HG03280 (cell line): ENCODE results near the gene TET1.
"Not testable (repeated sequence)": the region's sequence is repeated elsewhere in the genome, so short reads cannot be mapped to it uniquely, and the experiment has no call there.

Experiments used
- ATAC-seq: cut with Tn5 transposase; IDR thresholded peaks from one replicate; pipeline ENCODE4 v1.9.1; 2021; ENCODE audit warnings: mild to moderate bottlenecking, moderate library complexity; ENCODE audit not compliant: unreplicated experiment

Gene TET1

DNA sequence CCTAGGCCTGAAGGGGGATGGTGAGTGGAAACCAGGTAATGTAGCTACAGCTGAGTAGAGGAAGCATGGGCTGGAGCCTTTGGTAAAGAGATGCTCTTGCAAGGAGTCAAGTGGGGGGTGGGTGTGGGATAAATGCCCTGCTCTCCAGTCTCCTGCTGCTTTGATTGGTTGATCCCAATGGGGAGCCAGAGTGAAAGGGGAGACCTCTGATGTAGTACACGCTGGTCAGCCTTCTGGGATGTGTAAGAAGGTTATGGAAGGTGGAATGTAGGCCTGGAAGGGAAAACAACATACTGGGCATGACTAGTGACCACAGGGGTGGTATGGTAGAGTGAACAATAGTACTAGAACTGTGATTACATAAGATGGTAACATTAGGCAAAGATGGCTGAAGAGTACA lies 44.3 kb downstream of the TET1 start:
- ATAC-seq: no peak

DNA sequence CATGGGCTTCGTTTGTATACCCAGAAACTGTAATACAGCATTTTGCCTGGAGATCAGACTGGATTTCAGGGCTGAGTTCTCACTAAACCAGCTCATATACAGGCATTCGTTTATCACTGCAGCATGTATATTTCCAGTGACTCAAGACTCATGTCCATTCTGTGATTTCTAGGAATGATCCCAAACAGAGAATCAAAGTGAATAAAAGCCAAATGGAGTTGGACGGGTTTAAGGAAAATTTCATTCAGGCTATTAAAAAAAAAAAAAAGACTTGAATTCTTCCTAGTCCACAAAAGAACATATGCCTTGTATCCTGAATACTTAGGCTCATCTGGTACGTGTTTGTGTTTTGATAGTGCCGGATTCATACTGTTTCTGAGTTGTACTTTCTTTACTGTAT lies 46.8 kb downstream of the TET1 start:
- ATAC-seq: no peak

DNA sequence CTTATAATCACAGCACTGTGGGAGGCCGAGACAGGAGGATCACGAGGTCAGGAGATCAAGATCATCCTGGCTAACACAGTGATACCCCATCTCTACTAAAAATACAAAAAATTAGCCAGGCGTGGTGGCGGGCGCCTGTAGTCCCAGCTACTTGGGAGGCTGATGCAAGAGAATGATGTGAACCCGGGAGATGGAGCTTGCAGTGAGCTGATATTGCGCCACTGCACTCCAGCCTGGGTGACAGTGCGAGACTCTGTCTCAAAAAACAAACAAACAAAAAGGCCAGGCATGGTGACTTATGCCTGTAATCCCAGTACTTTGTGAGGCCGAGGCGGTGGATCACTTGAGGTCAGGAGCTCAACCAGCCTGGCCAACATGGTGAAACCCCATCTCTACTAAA lies 49.9 kb downstream of the TET1 start:
- ATAC-seq: not testable (repeated sequence)

- ATAC-seq: no peak
Observed at GRCh38 chr10:68611227-68611626, 51.1 kb downstream of the TET1 start.

GRCh38 chr10:68613974-68614373 lies 53.8 kb downstream of the TET1 start:
- not testable (repeated sequence) for ATAC-seq

DNA sequence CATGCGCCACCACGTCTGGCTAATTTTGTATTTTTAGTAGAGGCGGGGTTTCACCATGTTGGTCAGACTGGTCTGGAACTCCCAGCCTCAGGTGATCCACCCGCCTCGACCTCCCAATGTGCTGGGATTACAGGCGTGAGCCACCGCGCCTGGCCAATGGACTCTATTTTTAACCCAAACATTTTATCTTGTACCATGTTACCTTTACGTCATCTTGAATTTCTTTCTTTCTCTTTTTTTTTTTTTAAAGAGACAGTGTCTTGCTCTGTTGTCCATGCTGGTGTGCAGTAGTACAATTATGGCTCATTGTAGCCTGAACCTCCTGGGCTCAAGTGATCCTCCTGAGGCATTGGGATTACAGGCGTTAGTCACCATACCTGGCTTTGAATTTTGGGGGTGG lies 57.6 kb downstream of the TET1 start:
- not testable (repeated sequence) for ATAC-seq

GRCh38 chr10:68618234-68618633 lies 58.1 kb downstream of the TET1 start:
- no peak for ATAC-seq

- no peak for ATAC-seq
Observed at GRCh38 chr10:68619595-68619994, 59.5 kb downstream of the TET1 start.

- ATAC-seq: no peak
Observed at GRCh38 chr10:68625316-68625921, 65.3 kb downstream of the TET1 start.

GRCh38 chr10:68628576-68629127 lies 68.5 kb downstream of the TET1 start:
- ATAC-seq: no peak

DNA sequence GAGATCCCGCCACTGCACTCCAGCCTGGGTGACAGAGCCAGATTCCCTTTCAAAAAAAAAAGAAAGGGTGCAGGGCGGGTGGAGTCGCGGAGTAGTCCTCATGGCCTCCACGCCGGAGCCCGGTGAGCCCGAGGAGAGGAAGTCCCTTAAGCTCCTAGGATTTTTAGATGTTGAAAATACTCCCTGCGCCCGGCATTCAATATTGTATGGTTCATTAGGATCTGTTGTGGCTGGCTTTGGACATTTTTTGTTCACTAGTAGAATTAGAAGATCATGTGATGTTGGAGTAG lies 72.1 kb downstream of the TET1 start:
- ATAC-seq: not testable (repeated sequence)

- ATAC-seq: no peak
Observed at GRCh38 chr10:68633281-68633680, 73.1 kb downstream of the TET1 start.

DNA sequence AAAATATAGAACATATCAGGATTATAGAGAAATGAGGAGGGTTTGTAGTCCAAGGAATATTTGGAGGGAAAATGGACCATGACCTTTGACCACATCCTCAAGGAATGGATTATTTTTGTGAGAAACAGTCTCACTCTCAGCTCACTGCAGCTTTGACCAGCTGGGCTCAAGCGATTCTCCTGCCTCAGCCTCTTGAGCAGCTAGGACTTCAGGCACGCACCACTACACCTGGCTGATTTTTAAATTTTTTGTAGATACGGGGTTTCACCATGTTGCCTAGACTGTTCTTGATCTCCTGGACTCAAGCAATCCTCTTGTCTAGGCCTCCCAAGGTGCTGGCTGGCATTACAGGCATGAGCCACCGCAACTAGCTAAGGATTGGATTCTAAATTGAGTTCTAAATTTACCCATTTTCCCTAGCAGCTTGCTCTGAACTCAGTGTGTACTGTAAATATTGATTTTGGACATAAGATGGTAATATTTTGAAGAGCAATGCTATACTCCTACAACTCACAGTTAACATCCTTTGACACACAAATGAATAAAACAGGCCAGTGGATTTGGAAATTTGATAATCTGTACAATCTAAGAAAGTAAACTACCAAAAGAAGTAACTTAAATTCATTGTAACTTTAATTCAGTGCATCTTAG lies 73.8 kb downstream of the TET1 start:
- no peak for ATAC-seq

- ATAC-seq: no peak
Observed at GRCh38 chr10:68636335-68636734, 76.2 kb downstream of the TET1 start.

- ATAC-seq: not testable (repeated sequence)
Observed at GRCh38 chr10:68643550-68643949, 83.4 kb downstream of the TET1 start.

GRCh38 chr10:68647672-68648341 lies 87.7 kb downstream of the TET1 start:
- no peak for ATAC-seq

- ATAC-seq: no peak
Observed at GRCh38 chr10:68655620-68656126, 95.5 kb downstream of the TET1 start.

DNA sequence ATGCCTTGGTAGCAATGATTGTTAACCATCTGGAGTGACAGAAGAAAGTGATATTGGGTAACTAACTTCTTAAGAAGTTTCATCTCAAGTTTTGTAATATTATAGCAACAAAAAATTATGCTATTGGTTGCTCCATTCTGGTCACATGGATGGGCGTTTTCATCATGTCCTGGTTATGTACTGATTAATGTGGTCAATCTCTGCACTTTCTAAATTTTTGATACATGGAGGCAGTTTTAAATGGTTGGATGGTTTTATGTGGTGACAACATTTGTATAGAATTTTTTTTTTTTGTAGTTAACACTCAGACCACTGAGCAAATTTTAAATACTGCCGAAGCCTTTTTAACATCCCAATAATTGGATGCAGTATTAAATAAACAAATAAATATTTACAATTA lies 105.7 kb downstream of the TET1 start:
- no peak for ATAC-seq

DNA sequence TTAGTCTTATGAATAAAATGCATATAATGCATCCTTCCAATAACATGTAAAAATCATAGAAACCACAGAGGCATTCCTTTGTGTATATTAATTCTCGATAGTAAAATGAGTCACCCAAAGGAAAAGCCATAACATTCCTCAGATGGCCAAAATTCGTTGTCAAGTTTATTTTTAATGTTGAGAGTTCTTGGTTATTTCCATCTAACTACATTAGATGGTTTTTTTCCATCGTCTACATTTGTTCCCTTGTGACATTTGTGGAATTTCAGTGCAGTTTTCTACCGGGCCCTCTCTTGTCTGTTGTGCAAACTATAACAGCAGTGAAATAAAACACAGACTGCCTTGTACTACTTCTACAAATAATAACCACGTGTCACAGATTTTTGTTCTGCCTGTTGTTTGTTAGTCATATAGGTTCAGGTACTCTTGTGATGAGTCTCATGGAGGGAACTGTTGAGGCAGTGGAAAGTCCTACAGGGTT lies 106.2 kb downstream of the TET1 start:
- ATAC-seq: no peak

GRCh38 chr10:68668231-68668630 lies 108.1 kb downstream of the TET1 start:
- ATAC-seq: no peak

GRCh38 chr10:68668972-68669371 lies 108.8 kb downstream of the TET1 start:
- ATAC-seq: no peak

DNA sequence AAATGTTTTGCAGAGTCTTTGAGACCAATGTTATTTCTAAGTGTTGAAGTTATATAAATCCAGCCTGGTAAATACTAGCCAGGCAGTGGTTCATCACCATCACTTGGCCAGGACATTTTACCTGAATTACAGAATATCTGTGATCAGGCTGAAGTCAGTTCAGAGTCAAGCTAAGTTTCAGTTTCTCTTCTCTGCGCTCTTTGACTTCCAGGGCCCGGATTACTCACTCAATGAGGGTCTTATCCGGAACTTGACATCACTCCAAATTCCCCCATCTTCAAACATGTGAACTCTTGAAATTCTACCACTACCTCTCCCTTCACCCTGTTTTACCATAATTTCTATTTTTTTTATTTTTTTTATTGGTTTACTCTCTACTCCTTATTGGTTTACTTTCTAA lies 124.3 kb downstream of the TET1 start:
- ATAC-seq: peak; percentile 76
